Activated naive CD4-positive, alpha-beta T cell treated with anti-CD3 and anti-CD28 coated beads, Interleukin-2, amount 10 ng/mL, durations not matched to agents 7 days and 5 days (primary cell): ENCODE data around the gene NYAP1.

ENCODE experiments used
- CTCF ChIA-PET: fragments of 350-600 bp; sonication (Branson Sonifier 250); formaldehyde crosslinking; loops from one replicate; lab custom pipeline; 2021; ENCODE audit warnings: antibody characterized with exemption; lab: Charles Lee
- DNase-seq: peaks from one replicate; pipeline ENCODE4 v3.0.0-alpha.2; 2020
- H3K27ac Mint-ChIP-seq: one replicate; pipeline ENCODE4 v1.8.0; 2021; ENCODE audit warnings: mild to moderate bottlenecking, moderate library complexity, mixed read lengths
- H3K27me3 Mint-ChIP-seq: one replicate; pipeline ENCODE4 v1.8.0; 2021; ENCODE audit warnings: mild to moderate bottlenecking, mixed read lengths
- H3K36me3 Mint-ChIP-seq: one replicate; pipeline ENCODE4 v1.8.0; 2021; ENCODE audit warnings: mixed read lengths
- H3K4me1 Mint-ChIP-seq: one replicate; pipeline ENCODE4 v1.8.0; 2021; ENCODE audit warnings: mixed read lengths
- H3K4me3 Mint-ChIP-seq: one replicate; pipeline ENCODE4 v1.8.0; 2021; ENCODE audit warnings: mild to moderate bottlenecking, moderate library complexity, mixed read lengths
- H3K9me3 Mint-ChIP-seq: one replicate; pipeline ENCODE4 v1.8.0; 2021; ENCODE audit warnings: mixed read lengths

Gene NYAP1

GRCh38 chr7:100467638-100468373, 15.9 kb upstream of the NYAP1 start:
- H3K27ac Mint-ChIP-seq = peak overlapping the region; percentile 7
- no peaks in the 10 kb centered on the region for H3K9me3 Mint-ChIP-seq
- CTCF ChIA-PET = interaction anchor here (1.0 to 1.6 kb wide), 2 partner anchors 87 to 91 kb away, joined by 3 read pairs; no protein-coding TSS in a partner anchor

GRCh38 chr7:100469227-100470044, 14.3 kb upstream of the NYAP1 start:
- CTCF ChIA-PET = interaction anchor here (0.7 to 3.1 kb wide), 18 partner anchors 9 to 340 kb away, joined by 3 to 36 read pairs (median 5); partner anchors contain the start of genes AGFG2 and TSC22D4
- Mint-ChIP-seq H3K27me3 (no peaks in the 10 kb centered on the region), H3K27ac (peak overlapping the region; percentile 75), H3K36me3 (peaks cover 43% of the 10 kb centered on the region), H3K9me3 (no peaks in the 10 kb centered on the region), H3K4me3 (no peak overlapping the region), H3K4me1 (peaks cover 36% of the 10 kb centered on the region)
- peak; percentile 89 for DNase-seq

More at GRCh38 chr7:100467638-100468373, 15.9 kb upstream of the NYAP1 start:
- no peaks in the 10 kb centered on the region for H3K27me3 Mint-ChIP-seq
- no peak for DNase-seq
- H3K4me1 Mint-ChIP-seq = peaks cover 19% of the 10 kb centered on the region
- H3K36me3 Mint-ChIP-seq = peaks cover 37% of the 10 kb centered on the region
- H3K4me3 Mint-ChIP-seq = no peak overlapping the region

GRCh38 chr7:100471021-100471420, 12.7 kb upstream of the NYAP1 start:
- H3K9me3 Mint-ChIP-seq = no peaks in the 10 kb centered on the region
- H3K27me3 Mint-ChIP-seq = no peaks in the 10 kb centered on the region
- peaks cover 44% of the 10 kb centered on the region for H3K4me1 Mint-ChIP-seq
- CTCF ChIA-PET = interaction anchor here (1.0 to 3.1 kb wide), 3 partner anchors 11 to 89 kb away, joined by 3 to 36 read pairs (median 5); partner anchors contain the start of gene AGFG2
- peak overlapping the region; percentile 81 for H3K27ac Mint-ChIP-seq
- no peak overlapping the region for H3K4me3 Mint-ChIP-seq
- peaks cover 47% of the 10 kb centered on the region for H3K36me3 Mint-ChIP-seq
- no peak for DNase-seq

- H3K27ac Mint-ChIP-seq = peak overlapping the region; percentile 19
Measured at GRCh38 chr7:100472121-100472851, 11.4 kb upstream of the NYAP1 start.

GRCh38 chr7:100472854-100473499, 10.8 kb upstream of the NYAP1 start:
- Mint-ChIP-seq H3K4me1 (peaks cover 57% of the 10 kb centered on the region), H3K36me3 (peaks cover 52% of the 10 kb centered on the region), H3K27ac (peak overlapping the region; percentile 33), H3K27me3 (no peaks in the 10 kb centered on the region), H3K9me3 (no peaks in the 10 kb centered on the region), H3K4me3 (no peak overlapping the region)
- CTCF ChIA-PET = interaction anchor here (1.2 to 1.9 kb wide), 2 partner anchors 65 to 87 kb away, joined by 3 to 7 read pairs; no protein-coding TSS in a partner anchor
- no peak for DNase-seq

More at GRCh38 chr7:100472121-100472851, 11.4 kb upstream of the NYAP1 start:
- Mint-ChIP-seq H3K9me3 (no peaks in the 10 kb centered on the region), H3K36me3 (peaks cover 52% of the 10 kb centered on the region), H3K27me3 (no peaks in the 10 kb centered on the region), H3K4me3 (no peak overlapping the region), H3K4me1 (peaks cover 57% of the 10 kb centered on the region)
- CTCF ChIA-PET = no interaction called here
- DNase-seq = no peak

GRCh38 chr7:100475549-100475948, 8.2 kb upstream of the NYAP1 start:
- DNase-seq = no peak
- CTCF ChIA-PET = interaction anchor here (0.9 to 1.1 kb wide), 4 partner anchors 18 to 113 kb away, joined by 3 to 4 read pairs (median 3); no protein-coding TSS in a partner anchor
- Mint-ChIP-seq H3K4me1 (peaks cover 55% of the 10 kb centered on the region), H3K27ac (peak overlapping the region; percentile 85), H3K4me3 (peak overlapping the region; percentile 90), H3K27me3 (no peaks in the 10 kb centered on the region), H3K9me3 (no peaks in the 10 kb centered on the region), H3K36me3 (peaks cover 46% of the 10 kb centered on the region)

GRCh38 chr7:100476101-100476780, 7.5 kb upstream of the NYAP1 start:
- Mint-ChIP-seq H3K4me1 (peaks cover 52% of the 10 kb centered on the region), H3K27me3 (no peaks in the 10 kb centered on the region), H3K27ac (peak overlapping the region; percentile 85), H3K4me3 (peak overlapping the region; percentile 90), H3K9me3 (no peaks in the 10 kb centered on the region), H3K36me3 (peaks cover 43% of the 10 kb centered on the region)
- CTCF ChIA-PET = interaction anchor here (0.9 to 1.8 kb wide), 4 partner anchors 46 to 113 kb away, joined by 3 to 5 read pairs (median 3); partner anchors contain the start of gene MEPCE
- DNase-seq = no peak

GRCh38 chr7:100476903-100477870, 6.5 kb upstream of the NYAP1 start:
- no peaks in the 10 kb centered on the region for H3K9me3 Mint-ChIP-seq
- H3K36me3 Mint-ChIP-seq = peaks cover 39% of the 10 kb centered on the region
- DNase-seq = peak; percentile 66
- H3K4me1 Mint-ChIP-seq = peaks cover 54% of the 10 kb centered on the region
- H3K27me3 Mint-ChIP-seq = no peaks in the 10 kb centered on the region
- peak overlapping the region; percentile 87 for H3K27ac Mint-ChIP-seq
- H3K4me3 Mint-ChIP-seq = peak overlapping the region; percentile 90
- CTCF ChIA-PET = interaction anchor here (1.2 to 4.5 kb wide), 9 partner anchors 8 to 375 kb away, joined by 3 to 26 read pairs (median 3); partner anchors contain the start of genes MEPCE and SLC12A9

GRCh38 chr7:100477871-100478267, 5.9 kb upstream of the NYAP1 start:
- Mint-ChIP-seq H3K36me3 (peaks cover 36% of the 10 kb centered on the region), H3K27me3 (no peaks in the 10 kb centered on the region), H3K27ac (peak overlapping the region; percentile 83), H3K4me3 (peak overlapping the region; percentile 90), H3K9me3 (no peaks in the 10 kb centered on the region), H3K4me1 (peaks cover 58% of the 10 kb centered on the region)
- DNase-seq = peak; percentile 35
- CTCF ChIA-PET = interaction anchor here (1.2 to 4.5 kb wide), 7 partner anchors 8 to 374 kb away, joined by 3 to 26 read pairs (median 3); partner anchors contain the start of gene SLC12A9

GRCh38 chr7:100478958-100479660, 4.6 kb upstream of the NYAP1 start, which contains the start of gene TSC22D4:
Gene TSC22D4 (minus strand): TSS chr7:100479214. CDS start chr7:100478038, 1,176 bp downstream.
- Mint-ChIP-seq H3K27me3 (peaks cover 3% of the 10 kb centered on the region), H3K4me3 (peak within 1 kb of the TSS; percentile 90), H3K4me1 (peaks cover 47% of the 10 kb centered on the region), H3K36me3 (peaks cover 25% of the 10 kb centered on the region), H3K27ac (peak within 1 kb of the TSS; percentile 93), H3K9me3 (no peaks in the 10 kb centered on the region)
- CTCF ChIA-PET = interaction anchor here (1.0 to 4.5 kb wide), 6 partner anchors 10 to 106 kb away, joined by 3 to 26 read pairs (median 5); no protein-coding TSS in a partner anchor
- peak; percentile 94 for DNase-seq

GRCh38 chr7:100481466-100481865, 2.3 kb upstream of the NYAP1 start:
- H3K27ac Mint-ChIP-seq = no peak overlapping the region
- H3K36me3 Mint-ChIP-seq = peaks cover 7% of the 10 kb centered on the region
- DNase-seq = no peak
- H3K9me3 Mint-ChIP-seq = no peaks in the 10 kb centered on the region
- peak overlapping the region; percentile 3 for H3K4me3 Mint-ChIP-seq
- CTCF ChIA-PET = interaction anchor here (0.6 to 4.5 kb wide), 6 partner anchors 12 to 82 kb away, joined by 5 to 26 read pairs (median 12); no protein-coding TSS in a partner anchor
- peaks cover 30% of the 10 kb centered on the region for H3K4me1 Mint-ChIP-seq
- peaks cover 17% of the 10 kb centered on the region for H3K27me3 Mint-ChIP-seq
